ENCODE measurements around the gene SULT1B1.

- no peak for TF ChIP-seq CTCF (IDR thresholded peaks at IDR 0.05)
- TF ChIP-seq POLR2A (IDR thresholded peaks at IDR 0.05) = no peak
Observed at GRCh38 chr4:69744157-69744478, 16.3 kb downstream of the SULT1B1 start.

Measured in tibial nerve (tissue), 3 donors.